IPS-18a (cell line): ENCODE measurements around the gene DNAAF5.
"Not testable (repeated sequence)": the region's sequence is repeated elsewhere in the genome, so short reads cannot be mapped to it uniquely, and the experiment has no call there.

ENCODE experiments used
- H3K27ac ChIP-seq: one replicate; pipeline ENCODE4 v1.5.1; 2013; ENCODE audit warnings: low read length
- H3K27me3 ChIP-seq: one replicate; pipeline ENCODE4 v1.6.1; 2013; ENCODE audit warnings: mild to moderate bottlenecking, low read length; ENCODE audit not compliant: control insufficient read depth, insufficient read depth
- H3K36me3 ChIP-seq: one replicate; pipeline ENCODE4 v1.6.1; 2013; ENCODE audit warnings: low read depth, low read length; ENCODE audit not compliant: control insufficient read depth
- H3K4me1 ChIP-seq: one replicate; pipeline ENCODE4 v1.6.1; 2013; ENCODE audit warnings: low read depth, low read length; ENCODE audit not compliant: control insufficient read depth
- H3K4me3 ChIP-seq: one replicate; pipeline ENCODE4 v1.5.1; 2013; ENCODE audit warnings: low read length
- H3K9ac ChIP-seq: one replicate; pipeline ENCODE4 v1.6.1; 2013; ENCODE audit warnings: mild to moderate bottlenecking, low read length, moderate library complexity
- H3K9me3 ChIP-seq: one replicate; pipeline ENCODE4 v1.6.1; 2013; ENCODE audit warnings: low read depth, low read length; ENCODE audit not compliant: control insufficient read depth

Gene DNAAF5

GRCh38 chr7:782718-783449, 56.4 kb downstream of the DNAAF5 start:
- H3K4me1 ChIP-seq: no peaks in the 10 kb centered on the region
- H3K27ac ChIP-seq: no peak overlapping the region
- H3K36me3 ChIP-seq: peaks cover 45% of the 10 kb centered on the region
- no peaks in the 10 kb centered on the region for H3K27me3 ChIP-seq
- H3K9ac ChIP-seq: no peak overlapping the region
- no peak overlapping the region for H3K4me3 ChIP-seq
- no peaks in the 10 kb centered on the region for H3K9me3 ChIP-seq

DNA sequence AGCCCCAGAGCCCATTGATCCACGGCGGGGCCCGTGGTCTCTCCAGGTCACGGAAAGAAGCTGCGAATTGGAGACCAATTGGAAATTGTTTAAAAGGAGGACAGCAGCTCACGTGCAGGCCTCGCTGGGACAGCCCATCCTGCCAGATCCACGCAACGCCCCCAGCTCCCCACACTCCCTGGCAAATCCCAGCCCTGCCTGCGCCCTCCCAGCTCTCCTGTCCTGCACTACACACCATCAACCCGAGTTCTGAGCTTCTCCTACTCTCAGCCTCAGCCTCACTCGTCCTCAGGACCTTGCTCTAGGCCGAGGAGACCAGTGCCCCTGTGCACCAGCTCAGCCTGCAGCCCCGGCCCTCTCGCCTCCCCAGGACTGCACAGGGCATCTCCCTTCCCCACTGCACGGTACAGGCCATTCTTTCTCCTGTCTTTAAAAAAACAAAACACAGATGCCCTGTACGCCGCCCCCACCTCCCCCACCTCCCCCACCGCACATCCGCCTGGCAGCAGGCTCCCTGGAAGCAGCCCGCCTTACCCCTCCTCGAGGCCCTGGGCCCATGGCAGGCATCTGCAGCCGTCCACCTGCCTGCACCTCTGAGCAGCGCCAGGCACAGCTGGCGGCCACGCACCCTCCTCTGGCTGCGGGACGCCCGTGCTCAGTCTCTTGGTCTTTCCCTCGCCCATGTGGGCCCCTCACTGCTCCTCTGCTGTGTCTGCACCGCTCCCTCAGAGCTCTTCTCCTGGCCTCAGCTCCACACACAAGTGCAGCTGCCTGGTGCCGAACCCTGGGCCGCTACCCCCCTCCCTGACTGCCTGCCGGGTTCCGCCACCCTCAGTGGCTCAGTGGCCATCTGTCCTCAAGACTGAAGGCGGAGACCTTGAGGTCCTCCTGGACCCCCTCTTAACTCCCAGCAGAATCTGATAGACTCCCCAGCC, 57.3 kb downstream of the DNAAF5 start:
- H3K4me1 ChIP-seq: no peaks in the 10 kb centered on the region
- no peaks in the 10 kb centered on the region for H3K9me3 ChIP-seq
- H3K27me3 ChIP-seq: no peaks in the 10 kb centered on the region
- peaks cover 37% of the 10 kb centered on the region for H3K36me3 ChIP-seq
- H3K9ac ChIP-seq: no peak overlapping the region
- no peak overlapping the region for H3K27ac ChIP-seq
- no peak overlapping the region for H3K4me3 ChIP-seq

- H3K9me3 ChIP-seq: no peaks in the 10 kb centered on the region
- H3K36me3 ChIP-seq: peaks cover 30% of the 10 kb centered on the region
- H3K27ac ChIP-seq: no peak overlapping the region
- no peak overlapping the region for H3K9ac ChIP-seq
- H3K4me1 ChIP-seq: no peaks in the 10 kb centered on the region
- H3K4me3 ChIP-seq: no peak overlapping the region
- H3K27me3 ChIP-seq: no peaks in the 10 kb centered on the region
These were observed 58.5 kb downstream of the DNAAF5 start for GRCh38 chr7:784971-785370.

DNA sequence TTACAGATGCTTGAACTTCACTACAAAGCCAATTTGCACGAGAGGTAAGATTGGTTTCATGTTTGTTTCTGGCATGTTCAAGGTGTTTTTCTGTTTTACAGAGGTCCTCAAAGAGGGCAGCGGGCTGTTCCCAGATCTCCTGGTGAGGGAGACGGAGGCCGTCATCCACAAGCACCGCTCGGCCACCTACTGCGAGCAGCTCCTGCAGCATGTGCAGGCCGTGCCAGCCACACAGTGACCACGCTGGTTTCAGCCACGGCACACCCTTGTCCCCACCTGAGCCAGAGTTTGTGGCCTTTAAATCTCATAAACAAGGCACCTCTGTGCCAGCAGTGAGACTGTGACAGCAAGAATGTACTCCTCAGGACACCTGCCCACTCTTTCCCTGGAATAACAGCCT, 58.9 kb downstream of the DNAAF5 start:
- Histone ChIP-seq H3K4me3 (no peak overlapping the region), H3K4me1 (no peaks in the 10 kb centered on the region), H3K27me3 (no peaks in the 10 kb centered on the region), H3K36me3 (peaks cover 28% of the 10 kb centered on the region), H3K9ac (no peak overlapping the region), H3K27ac (no peak overlapping the region), H3K9me3 (no peaks in the 10 kb centered on the region)

DNA sequence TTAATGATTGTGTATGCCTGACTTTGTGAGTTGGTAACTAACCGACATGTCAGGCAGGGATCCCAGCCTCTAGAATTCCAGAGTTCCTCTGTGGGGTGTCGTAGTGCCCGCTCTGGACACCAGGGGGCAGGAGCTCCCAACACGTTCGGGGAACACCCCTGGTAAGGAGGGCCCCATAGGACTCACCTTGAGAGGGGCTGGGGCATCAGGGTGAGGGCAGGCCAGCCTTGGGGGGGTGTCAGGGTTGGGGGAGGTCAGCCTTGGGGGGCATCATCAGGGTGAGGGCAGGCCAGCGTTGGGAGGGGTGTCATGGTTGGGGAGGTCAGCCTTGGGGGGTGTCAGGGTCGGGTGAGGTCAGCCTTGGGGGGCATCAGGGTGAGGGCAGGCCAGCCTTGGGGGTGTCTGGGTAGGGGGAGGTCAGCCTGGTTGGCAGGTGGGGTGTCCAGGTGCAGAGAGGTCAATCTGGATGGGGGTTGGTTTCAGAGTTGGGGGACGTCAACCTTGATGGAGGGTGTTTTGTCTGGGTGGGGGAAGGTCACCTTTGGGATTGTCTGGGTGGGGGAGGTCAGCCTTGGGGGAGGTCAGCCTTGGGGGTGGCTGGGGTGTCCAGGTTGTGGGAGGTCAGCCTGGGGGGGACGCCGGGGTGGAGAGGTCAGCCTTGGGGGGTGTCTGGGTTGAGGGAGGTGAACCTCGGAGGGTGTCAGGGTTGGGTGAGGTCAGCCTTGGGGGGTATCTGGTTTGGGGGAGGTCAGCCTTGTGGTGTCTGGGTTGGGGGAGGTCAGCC, 60.2 kb downstream of the DNAAF5 start:
- H3K9me3 ChIP-seq: no peaks in the 10 kb centered on the region
- no peaks in the 10 kb centered on the region for H3K27me3 ChIP-seq
- peaks cover 16% of the 10 kb centered on the region for H3K36me3 ChIP-seq
- H3K4me3 ChIP-seq: no peak overlapping the region
- H3K4me1 ChIP-seq: no peaks in the 10 kb centered on the region
- no peak overlapping the region for H3K27ac ChIP-seq
- no peak overlapping the region for H3K9ac ChIP-seq

- Histone ChIP-seq H3K4me1 (no peaks in the 10 kb centered on the region), H3K9me3 (no peaks in the 10 kb centered on the region), H3K9ac (no peak overlapping the region), H3K36me3 (peaks cover 15% of the 10 kb centered on the region), H3K27ac (no peak overlapping the region), H3K4me3 (no peak overlapping the region), H3K27me3 (no peaks in the 10 kb centered on the region)
These were observed 61.1 kb downstream of the DNAAF5 start for GRCh38 chr7:787332-788240.

DNA sequence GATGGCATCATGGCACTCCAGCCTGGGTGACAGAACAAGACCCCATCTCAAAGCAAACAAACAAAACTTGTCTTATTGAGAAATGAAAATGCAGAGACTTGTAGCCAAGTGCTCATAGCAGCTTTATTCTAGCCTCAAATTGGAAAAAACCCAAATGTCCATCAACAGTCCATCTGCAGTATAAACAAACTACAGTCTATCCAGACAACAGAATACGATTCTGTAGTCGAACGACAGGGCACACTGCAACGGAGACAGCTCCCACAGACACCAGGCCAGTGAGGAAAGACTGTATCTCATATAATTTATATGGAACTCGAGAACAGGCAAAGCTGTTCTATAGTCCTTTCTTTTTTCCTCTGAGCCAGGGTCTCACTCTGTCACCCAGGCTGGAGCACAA, 65.0 kb downstream of the DNAAF5 start:
- H3K27ac ChIP-seq: no peak overlapping the region
- H3K4me1 ChIP-seq: no peaks in the 10 kb centered on the region
- peaks cover 3% of the 10 kb centered on the region for H3K36me3 ChIP-seq
- no peaks in the 10 kb centered on the region for H3K27me3 ChIP-seq
- no peaks in the 10 kb centered on the region for H3K9me3 ChIP-seq
- H3K4me3 ChIP-seq: no peak overlapping the region
- no peak overlapping the region for H3K9ac ChIP-seq

DNA sequence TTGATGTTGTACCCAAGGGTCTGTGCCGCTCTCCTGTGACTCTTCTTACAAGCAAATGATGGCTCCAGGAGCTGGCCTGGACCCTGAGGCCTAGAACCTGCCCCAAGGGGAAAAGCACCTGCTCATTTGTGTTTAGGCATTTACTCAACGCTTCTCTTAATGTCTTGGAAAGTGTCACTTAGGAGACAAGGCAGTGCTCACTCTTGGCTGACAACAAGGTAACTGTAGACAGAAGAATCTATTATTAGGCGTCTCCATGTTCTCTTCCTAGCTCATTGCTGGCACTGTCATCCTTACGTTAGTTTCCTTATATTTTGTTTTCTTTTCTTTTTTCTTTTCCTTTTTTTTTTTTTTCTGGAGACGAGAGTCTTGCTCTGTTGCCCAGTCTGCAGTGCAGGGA, 67.7 kb downstream of the DNAAF5 start:
- no peaks in the 10 kb centered on the region for H3K27me3 ChIP-seq
- peaks cover 3% of the 10 kb centered on the region for H3K36me3 ChIP-seq
- H3K27ac ChIP-seq: no peak overlapping the region
- H3K9ac ChIP-seq: no peak overlapping the region
- no peaks in the 10 kb centered on the region for H3K9me3 ChIP-seq
- no peaks in the 10 kb centered on the region for H3K4me1 ChIP-seq
- H3K4me3 ChIP-seq: no peak overlapping the region

GRCh38 chr7:794671-795329, 68.3 kb downstream of the DNAAF5 start:
- no peaks in the 10 kb centered on the region for H3K9me3 ChIP-seq
- H3K27me3 ChIP-seq: no peaks in the 10 kb centered on the region
- H3K9ac ChIP-seq: no peak overlapping the region
- no peak overlapping the region for H3K27ac ChIP-seq
- H3K36me3 ChIP-seq: peaks cover 3% of the 10 kb centered on the region
- H3K4me3 ChIP-seq: no peak overlapping the region
- no peaks in the 10 kb centered on the region for H3K4me1 ChIP-seq

DNA sequence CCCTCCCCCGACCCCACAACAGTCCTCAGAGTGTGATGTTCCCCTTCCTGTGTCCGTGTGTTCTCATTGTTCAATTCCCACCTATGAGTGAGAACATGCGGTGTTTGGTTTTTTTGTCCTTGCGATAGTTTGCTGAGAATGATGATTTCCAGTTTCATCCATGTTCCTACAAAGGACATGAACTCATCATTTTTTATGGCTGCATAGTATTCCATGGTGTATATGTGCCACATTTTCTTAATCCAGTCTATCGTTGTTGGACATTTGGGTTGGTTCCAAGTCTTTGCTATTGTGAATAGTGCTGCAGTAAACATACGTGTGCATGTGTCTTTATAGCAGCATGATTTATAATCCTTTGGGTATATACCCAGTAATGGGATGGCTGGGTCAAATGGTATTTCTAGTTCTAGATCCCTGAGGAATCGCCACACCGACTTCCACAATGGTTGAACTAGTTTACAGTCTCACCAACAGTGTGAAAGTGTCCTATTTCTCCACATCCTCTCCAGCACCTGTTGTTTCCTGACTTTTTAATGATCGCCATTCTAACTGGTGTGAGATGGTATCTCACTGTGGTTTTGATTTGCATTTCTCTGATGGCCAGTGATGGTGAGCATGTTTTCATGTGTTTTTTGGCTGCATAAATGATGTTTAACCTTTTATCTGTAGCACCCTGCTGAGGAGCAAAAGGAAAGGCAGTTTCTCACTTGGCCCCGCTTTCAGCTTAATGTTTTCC, 70.1 kb downstream of the DNAAF5 start:
- H3K36me3 ChIP-seq, H3K9me3 ChIP-seq, H3K27ac ChIP-seq, H3K4me3 ChIP-seq, H3K27me3 ChIP-seq, H3K4me1 ChIP-seq, H3K9ac ChIP-seq: not testable (repeated sequence)
